Measurements from ENCODE around the gene VIPR1.

VIPR1 gene

DNA sequence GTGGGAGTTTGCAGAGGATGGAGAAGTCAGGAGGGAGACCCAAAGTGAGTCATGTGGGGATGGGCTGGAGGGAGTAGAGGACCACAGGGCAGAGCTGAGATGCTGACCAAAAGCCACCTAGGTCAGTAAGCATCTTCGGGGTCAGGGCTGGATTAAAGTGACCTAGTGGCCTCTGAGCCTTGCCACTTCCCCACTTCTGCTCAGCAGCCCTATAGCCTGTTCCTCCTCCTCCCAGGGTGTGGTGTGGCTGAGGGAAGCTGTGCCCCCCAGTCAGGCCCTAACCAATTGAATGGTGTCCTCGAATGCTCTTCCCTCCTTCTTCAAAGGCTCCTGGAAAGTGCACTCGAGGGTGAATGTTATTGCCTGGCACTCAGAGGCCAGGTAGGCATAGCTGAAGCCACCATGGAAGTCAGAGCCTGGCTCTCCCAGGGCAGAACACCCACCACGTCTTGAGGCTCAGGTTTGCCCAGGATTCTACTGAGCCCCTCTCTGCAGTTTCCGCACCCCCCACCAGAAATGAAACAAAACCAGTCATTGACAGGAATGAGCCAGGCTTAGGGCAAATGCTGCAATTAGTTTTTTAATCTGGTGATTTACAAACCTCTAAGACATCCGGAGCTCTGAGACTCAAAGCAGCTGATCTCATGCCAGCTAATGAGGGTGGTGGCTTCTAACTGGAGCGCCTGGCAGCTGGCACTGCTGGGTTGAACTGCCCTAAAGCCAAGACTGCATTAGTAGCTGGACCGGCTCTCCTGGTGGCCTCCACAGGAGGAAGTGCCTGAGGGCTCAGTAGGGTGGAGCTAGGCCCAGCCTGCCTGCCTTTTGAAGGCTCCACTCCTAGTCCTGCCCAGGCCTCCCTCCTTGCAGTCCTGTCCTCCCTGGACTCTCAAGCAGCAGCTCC lies 26.0 kb upstream of the VIPR1 start:
- Histone ChIP-seq H3K4me2 (peak overlapping the region in 2 of 11 experiments; percentile 47 to 51; a peak in 4 of 22 replicates), H3K4me1 (peaks cover 0 to 16% (median 0%) of the 10 kb centered on the region in 10 experiments; a peak in 5 of 20 replicates), H3K4me3 (no peak overlapping the region), H4K20me1 (no peaks in the 10 kb centered on the region), H3K27ac (no peak overlapping the region; a peak in 1 of 22 replicates), H3K27me3 (no peaks in the 10 kb centered on the region), H3K36me3 (no peaks in the 10 kb centered on the region), H3K9ac (no peak overlapping the region), H3K9me3 (replicated peaks in 1 of 11) (peaks cover 21 to 32% (median 23%) of the 10 kb centered on the region in 11 experiments)
- no peak for TF ChIP-seq Cebpa-rat (IDR thresholded peaks at IDR 0.05)

DNA sequence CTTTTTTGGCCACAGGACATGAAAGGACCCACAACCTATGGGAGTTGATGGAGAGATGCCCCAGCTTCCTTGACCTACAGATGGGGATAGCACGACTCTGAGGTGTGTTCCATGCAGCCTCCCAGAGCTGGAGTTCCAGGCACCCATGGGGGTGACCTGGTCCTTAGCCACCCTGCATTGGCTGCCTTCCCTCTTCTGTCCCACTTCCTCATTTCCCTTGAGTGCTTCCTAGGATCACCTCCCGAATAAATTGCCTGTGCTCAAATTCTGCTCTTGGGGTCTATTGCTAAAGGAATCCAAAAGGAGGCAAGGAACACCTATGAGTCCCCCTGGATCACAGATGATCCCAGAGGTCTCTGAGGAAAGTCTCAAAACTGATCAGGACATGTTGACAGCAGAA lies 24.7 kb upstream of the VIPR1 start:
- Histone ChIP-seq H3K4me1 (peaks cover 0 to 16% (median 0%) of the 10 kb centered on the region in 10 experiments; a peak in 5 of 20 replicates), H4K20me1 (no peaks in the 10 kb centered on the region), H3K36me3 (no peaks in the 10 kb centered on the region), H3K27ac (no peak overlapping the region), H3K4me2 (no peak overlapping the region), H3K27me3 (no peaks in the 10 kb centered on the region), H3K9me3 (replicated peaks in 1 of 11) (peaks cover 27 to 42% (median 35%) of the 10 kb centered on the region in 11 experiments), H3K4me3 (no peak overlapping the region), H3K9ac (no peak overlapping the region)
- no peak for TF ChIP-seq Cebpa-rat (IDR thresholded peaks at IDR 0.05)

DNA sequence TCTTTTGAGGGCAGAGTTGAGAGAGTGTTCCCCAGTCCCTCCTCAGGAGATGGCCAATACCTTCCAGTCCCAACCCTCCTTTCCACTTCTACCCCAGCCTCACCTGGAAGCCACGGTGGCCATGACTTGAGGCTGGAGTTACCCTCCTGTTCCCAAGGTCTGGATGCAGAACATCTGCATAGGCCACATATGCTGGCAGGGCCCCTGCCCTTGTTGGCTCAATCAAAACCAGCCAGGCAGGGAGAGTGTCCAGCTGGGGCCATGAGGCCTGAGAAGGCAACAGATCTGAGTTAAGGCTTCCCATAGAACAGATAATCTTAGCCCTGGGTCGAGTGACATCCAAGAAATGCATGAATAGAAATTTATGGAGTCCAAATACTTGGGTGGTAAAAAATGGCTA lies 23.6 kb upstream of the VIPR1 start:
- Histone ChIP-seq H3K9ac (no peak overlapping the region), H3K27me3 (no peaks in the 10 kb centered on the region), H3K4me1 (peaks cover 0 to 16% (median 0%) of the 10 kb centered on the region in 10 experiments; a peak in 5 of 20 replicates), H3K4me2 (no peak overlapping the region), H3K36me3 (no peaks in the 10 kb centered on the region), H3K27ac (no peak overlapping the region), H4K20me1 (no peaks in the 10 kb centered on the region), H3K4me3 (no peak overlapping the region), H3K9me3 (replicated peaks in 1 of 11) (peaks cover 27 to 46% (median 38%) of the 10 kb centered on the region in 11 experiments)
- no peak for TF ChIP-seq Cebpa-rat (IDR thresholded peaks at IDR 0.05)

DNA sequence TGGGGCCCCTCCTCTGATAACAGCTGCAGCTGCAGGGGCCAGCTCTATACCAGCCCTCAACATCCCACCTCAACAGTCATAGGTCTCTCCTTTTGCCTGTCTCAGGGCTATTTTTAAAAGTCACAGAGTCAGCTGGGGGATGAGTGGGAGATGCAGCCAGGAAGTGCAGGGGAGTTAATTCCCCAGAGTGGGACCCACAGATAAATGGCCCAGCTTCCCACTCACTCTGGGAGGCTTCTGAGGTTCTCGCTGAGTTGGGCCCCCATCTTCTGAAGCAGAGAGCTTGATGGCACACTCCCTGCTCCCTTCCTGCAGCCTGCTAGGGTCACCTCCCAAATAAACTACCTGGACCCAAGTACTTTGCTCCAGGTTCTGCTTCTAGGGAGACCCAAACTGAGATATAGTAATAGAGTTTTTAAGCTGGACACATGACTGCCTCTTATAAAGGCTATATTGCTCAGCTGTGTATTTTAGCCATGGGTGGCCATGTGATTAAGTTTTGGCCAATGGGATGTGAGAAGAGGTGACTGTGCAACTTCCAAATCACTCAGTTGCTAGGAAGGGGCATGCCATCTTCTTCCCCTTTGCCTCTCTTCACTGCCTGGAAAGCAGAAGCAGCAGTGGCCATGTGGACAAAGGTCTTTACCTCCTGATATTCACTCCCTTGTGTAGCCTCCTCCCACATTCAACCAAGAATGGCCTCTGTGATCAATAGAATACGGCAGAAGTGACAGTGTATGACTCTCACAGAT lies 15.5 kb upstream of the VIPR1 start:
- Histone ChIP-seq H3K4me2 (peak overlapping the region; percentile 12 to 59 (median 51)), H3K9me3 (replicated peaks in 1 of 11) (peaks cover under 1 to 12% (median 7%) of the 10 kb centered on the region in 11 experiments; a peak in 20 of 22 replicates), H4K20me1 (no peaks in the 10 kb centered on the region), H3K36me3 (no peaks in the 10 kb centered on the region), H3K9ac (no peak overlapping the region), H3K27ac (no peak overlapping the region), H3K4me3 (no peak overlapping the region), H3K4me1 (peaks cover 36 to 55% (median 45%) of the 10 kb centered on the region in 10 experiments), H3K27me3 (no peaks in the 10 kb centered on the region)
- TF ChIP-seq Cebpa-rat (IDR thresholded peaks at IDR 0.05) = no peak

DNA sequence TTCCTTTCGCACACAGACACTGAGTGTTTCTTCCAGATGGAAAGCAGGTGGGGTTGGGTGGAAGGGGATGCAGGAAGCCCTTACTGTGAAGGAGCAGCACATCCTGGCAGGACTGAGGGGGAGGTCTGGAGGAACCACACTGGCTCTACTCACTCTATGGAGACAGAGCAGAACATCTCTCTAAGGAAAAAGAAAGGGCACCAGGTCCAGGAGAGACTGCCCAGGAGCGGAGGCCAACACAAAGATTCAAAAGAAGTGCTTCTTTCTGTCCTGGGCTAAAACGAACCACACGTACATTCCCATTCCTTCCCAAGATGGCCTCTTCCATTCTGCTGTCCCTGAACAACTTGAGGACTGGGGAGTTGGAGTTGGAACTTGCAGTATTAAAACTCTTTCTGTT lies 13.8 kb upstream of the VIPR1 start:
- no peaks in the 10 kb centered on the region for H3K27me3 ChIP-seq
- H3K9me3 ChIP-seq (replicated peaks in 1 of 11) = peaks cover 0 to 3% (median 0%) of the 10 kb centered on the region in 11 experiments; a peak in 3 of 22 replicates
- TF ChIP-seq Cebpa-rat (IDR thresholded peaks at IDR 0.05) = no peak
- H3K4me2 ChIP-seq = peak overlapping the region in 6 of 11 experiments; percentile 51 to 83 (median 72); a peak in 7 of 22 replicates
- peaks cover 53 to 72% (median 62%) of the 10 kb centered on the region in 10 experiments for H3K4me1 ChIP-seq
- H3K4me3 ChIP-seq = no peak overlapping the region
- no peaks in the 10 kb centered on the region for H4K20me1 ChIP-seq
- no peaks in the 10 kb centered on the region for H3K36me3 ChIP-seq
- no peak overlapping the region; a peak in 2 of 22 replicates for H3K27ac ChIP-seq
- H3K9ac ChIP-seq = no peak overlapping the region

DNA sequence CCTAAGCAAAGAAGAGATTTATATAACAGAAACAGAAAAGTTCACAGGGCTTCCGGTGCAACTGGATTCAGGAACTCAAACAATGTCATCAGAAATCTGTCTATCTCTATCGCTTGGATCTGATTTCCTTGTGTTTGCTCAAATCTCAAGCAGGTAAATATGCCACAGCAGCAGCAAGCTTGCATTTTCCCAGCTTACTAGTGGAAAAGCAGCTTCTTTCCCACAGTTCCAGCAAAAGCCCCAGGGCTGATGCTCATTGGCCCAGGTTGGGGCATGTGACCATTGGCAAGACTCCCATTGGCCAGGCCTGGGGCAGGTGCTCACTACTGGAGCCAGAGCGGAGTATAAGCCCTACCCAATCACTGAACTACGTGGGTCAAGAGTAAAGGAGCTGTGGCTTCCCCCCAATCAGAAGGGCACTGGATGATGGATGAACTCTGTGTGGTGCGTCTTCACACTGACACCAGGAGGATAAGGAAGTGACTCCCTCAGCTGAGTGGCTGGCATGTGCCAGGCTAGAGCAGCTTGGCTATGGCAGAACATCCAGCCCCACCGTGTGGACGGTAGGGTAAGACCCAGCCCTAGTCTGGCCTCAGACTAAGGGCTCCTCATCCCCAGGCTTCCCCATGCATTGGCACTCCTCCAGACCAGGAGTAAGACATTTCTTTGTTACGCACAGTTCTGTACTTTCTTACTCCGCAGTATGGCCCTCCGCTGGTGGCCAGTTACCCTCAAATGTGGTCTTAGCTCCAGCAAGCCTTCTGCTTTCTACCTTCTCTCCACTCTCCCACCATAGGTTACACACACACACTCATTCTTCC lies 13.1 kb upstream of the VIPR1 start:
- Histone ChIP-seq H3K36me3 (no peaks in the 10 kb centered on the region), H3K4me2 (peak overlapping the region; percentile 47 to 83 (median 63)), H3K4me3 (no peak overlapping the region), H3K27me3 (no peaks in the 10 kb centered on the region), H3K4me1 (peaks cover 56 to 74% (median 64%) of the 10 kb centered on the region in 10 experiments), H3K27ac (peak overlapping the region in 9 of 11 experiments; percentile 6 to 63 (median 56); a peak in 18 of 22 replicates), H3K9me3 (replicated peaks in 1 of 11) (peaks cover 0 to 3% (median 0%) of the 10 kb centered on the region in 11 experiments; a peak in 3 of 22 replicates), H4K20me1 (no peaks in the 10 kb centered on the region), H3K9ac (peak overlapping the region in 5 of 11 experiments; percentile 4 to 51 (median 21); a peak in 3 of 22 replicates)
- no peak for TF ChIP-seq Cebpa-rat (IDR thresholded peaks at IDR 0.05)

DNA sequence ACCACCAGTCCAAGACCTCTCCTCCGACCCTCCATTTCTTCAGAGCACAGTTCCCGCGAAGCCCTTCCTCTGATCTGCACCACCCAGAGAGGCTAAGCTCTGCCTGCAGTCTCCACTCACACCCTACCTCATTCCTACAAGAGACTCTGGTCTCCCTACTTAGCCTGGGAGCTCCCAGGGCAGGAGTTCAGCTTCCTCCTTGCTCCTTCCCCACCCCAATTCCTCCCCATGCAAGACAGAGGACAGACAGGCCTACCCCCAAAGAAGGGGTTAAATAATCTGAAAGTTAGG lies 12.6 kb upstream of the VIPR1 start:
- Histone ChIP-seq H3K9me3 (replicated peaks in 1 of 11) (peaks cover 0 to 3% (median 0%) of the 10 kb centered on the region in 11 experiments; a peak in 3 of 22 replicates), H3K27ac (peak overlapping the region in 9 of 11 experiments; percentile 6 to 63 (median 56); a peak in 18 of 22 replicates), H3K4me2 (peak overlapping the region; percentile 47 to 83 (median 63)), H3K36me3 (no peaks in the 10 kb centered on the region), H3K4me3 (no peak overlapping the region), H3K27me3 (no peaks in the 10 kb centered on the region), H3K4me1 (peaks cover 56 to 74% (median 64%) of the 10 kb centered on the region in 10 experiments), H3K9ac (peak overlapping the region in 5 of 11 experiments; percentile 4 to 51 (median 21); a peak in 4 of 22 replicates), H4K20me1 (no peaks in the 10 kb centered on the region)
- no peak for TF ChIP-seq Cebpa-rat (IDR thresholded peaks at IDR 0.05)

DNA sequence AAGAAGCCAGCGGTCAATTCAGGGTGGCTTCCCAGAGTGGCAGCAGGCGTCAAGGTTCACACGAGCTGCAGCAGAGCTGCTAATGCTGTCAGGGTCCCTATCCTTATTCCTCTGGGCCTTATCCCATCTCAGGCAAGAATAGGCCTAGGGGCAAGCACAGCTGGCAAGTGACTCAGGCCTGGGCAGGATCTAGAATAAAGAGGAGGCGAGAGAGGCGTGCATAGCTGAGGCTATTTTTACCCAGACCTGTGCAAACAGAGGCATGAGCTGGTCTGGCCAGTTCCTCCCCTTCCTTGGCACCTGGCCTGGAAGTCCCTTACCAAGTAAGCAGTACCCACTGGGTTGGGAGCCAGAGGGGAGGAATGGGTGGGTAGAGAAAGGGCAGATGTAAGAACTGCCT lies 12.2 kb upstream of the VIPR1 start:
- H3K9me3 ChIP-seq (replicated peaks in 1 of 11) = peaks cover 0 to 3% (median 0%) of the 10 kb centered on the region in 11 experiments; a peak in 3 of 22 replicates
- no peaks in the 10 kb centered on the region for H4K20me1 ChIP-seq
- peak overlapping the region in 9 of 11 experiments; percentile 6 to 63 (median 56); a peak in 17 of 22 replicates for H3K27ac ChIP-seq
- no peak for TF ChIP-seq Cebpa-rat (IDR thresholded peaks at IDR 0.05)
- H3K9ac ChIP-seq = peak overlapping the region in 3 of 11 experiments; percentile 16 to 51 (median 22); a peak in 4 of 22 replicates
- peaks cover 56 to 74% (median 64%) of the 10 kb centered on the region in 10 experiments for H3K4me1 ChIP-seq
- no peaks in the 10 kb centered on the region for H3K36me3 ChIP-seq
- H3K4me2 ChIP-seq = peak overlapping the region; percentile 47 to 83 (median 63)
- no peaks in the 10 kb centered on the region for H3K27me3 ChIP-seq
- H3K4me3 ChIP-seq = no peak overlapping the region
